Keratinocyte (primary cell): ENCODE data around the gene TPPP3. TPM values are rescaled to one million over a fixed set of nuclear protein-coding genes. Genes with fewer than 3 reads are reported as not detected.
"Not testable (repeated sequence)": the region's sequence is repeated elsewhere in the genome, so short reads cannot be mapped to it uniquely, and the experiment has no call there.

Experiments
- DNase-seq: peaks from one replicate; pipeline ENCODE4 v3.0.0-alpha.2; 2011; ENCODE audit warnings: low read depth, missing footprints, low spot score
- FAIRE-seq: peaks from 2 replicates; lab custom pipeline; 2011; peaks lifted over from hg19 to GRCh38; lab: Jason Lieb, UNC
- H2AFZ ChIP-seq: 2 replicates; pipeline ENCODE4 v1.6.0; 2012; ENCODE audit warnings: low read length, control low read depth, inconsistent platforms; ENCODE audit not compliant: control insufficient read depth
- H3K27ac ChIP-seq: 2 replicates; pipeline ENCODE4 v1.5.1; 2011; ENCODE audit warnings: low read length; ENCODE audit not compliant: control insufficient read depth, insufficient read depth
- H3K27me3 ChIP-seq: 3 replicates; pipeline ENCODE4 v1.6.0; 2011; ENCODE audit warnings: low read length; ENCODE audit not compliant: control insufficient read depth, insufficient read depth; ENCODE audit errors: extremely low read depth
- H3K36me3 ChIP-seq, 2 experiments: 2 replicates in 1 of 2; 3 replicates in 1 of 2; pipeline ENCODE4 v1.5.1; 2011; ENCODE audit warnings: low read length in 2 of 2, mild to moderate bottlenecking in 1 of 2; ENCODE audit not compliant: control insufficient read depth in 2 of 2, insufficient read depth in 2 of 2; ENCODE audit errors: extremely low read depth in 1 of 2
- H3K4me1 ChIP-seq: 3 replicates; pipeline ENCODE4 v1.5.1; 2011; ENCODE audit warnings: low read length; ENCODE audit not compliant: control insufficient read depth, insufficient read depth; ENCODE audit errors: extremely low read depth
- H3K4me2 ChIP-seq: 3 replicates; pipeline ENCODE4 v1.6.0; 2011; ENCODE audit warnings: low read depth, low read length; ENCODE audit not compliant: control insufficient read depth, insufficient read depth; ENCODE audit errors: extremely low read depth
- H3K4me3 ChIP-seq, 3 experiments: fragments of 200-600 bp in 1 of 3; sonication (generic) in 1 of 3; 2 replicates in 2 of 3; 3 replicates in 1 of 3; pipeline ENCODE4 v1.5.1; 2011 to 2016; ENCODE audit warnings: low read length in 3 of 3, mild to moderate bottlenecking in 3 of 3, control low read depth in 2 of 3, inconsistent platforms in 1 of 3, low read depth in 1 of 3, mixed read lengths in 1 of 3, mixed run types in 1 of 3, moderate library complexity in 1 of 3; ENCODE audit not compliant: control insufficient read depth in 2 of 3, insufficient read depth in 2 of 3; ENCODE audit errors: extremely low read depth in 1 of 3
- H3K79me2 ChIP-seq: 2 replicates; pipeline ENCODE4 v1.6.0; 2012; ENCODE audit warnings: low read length; ENCODE audit not compliant: control insufficient read depth, insufficient read depth
- H3K9ac ChIP-seq: 3 replicates; pipeline ENCODE4 v1.6.0; 2011; ENCODE audit warnings: low read length; ENCODE audit not compliant: control insufficient read depth, insufficient read depth; ENCODE audit errors: extremely low read depth
- H3K9me1 ChIP-seq: 3 replicates; pipeline ENCODE4 v1.6.0; 2011; ENCODE audit warnings: low read length; ENCODE audit not compliant: control insufficient read depth, insufficient read depth; ENCODE audit errors: extremely low read depth
- H3K9me3 ChIP-seq: 2 replicates; pipeline ENCODE4 v1.5.1; 2012; ENCODE audit warnings: low read depth, low read length; ENCODE audit not compliant: control insufficient read depth
- H4K20me1 ChIP-seq: 3 replicates; pipeline ENCODE4 v1.6.0; 2011; ENCODE audit warnings: low read length; ENCODE audit not compliant: control insufficient read depth, insufficient read depth; ENCODE audit errors: extremely low read depth
- EZH2 ChIP-seq: IDR thresholded peaks from one replicate; pipeline ENCODE4 v1.6.1; 2012; ENCODE audit warnings: inconsistent platforms, mild to moderate bottlenecking, low read length, moderate library complexity
- dilution Hi-C: fragments of 300-500 bp; cut with MboI; formaldehyde crosslinking; loops from one replicate; pipeline ENCODE4 v1.7.0; 2020; ENCODE audit warnings: low sequenced_read_pairs; ENCODE audit not compliant: extremely low pct_ligation_motif_present
- polyA plus RNA-seq, 5 experiments: library from polyadenylated mRNA; depleted of rRNA in 3 of 5; stranded (reverse) in 3 of 5; stranded (forward) in 1 of 5; unstranded in 1 of 5; fragments of >200 nt; gene quantifications; 1 replicate in 1 of 5; 2 replicates in 3 of 5; 3 replicates in 1 of 5; pipeline versions ENCODE4 v1.2.1 to v1.2.3, GENCODE V29; 2011 to 2012; ENCODE audit warnings: missing spikeins in 2 of 5, low read depth in 1 of 5, low replicate concordance in 1 of 5
- TF ChIP-seq, protein P1 (sequence below), 3 experiments: IDR thresholded peaks in 1 of 3; conservative IDR thresholded peaks in 1 of 3; optimal IDR thresholded peaks in 1 of 3; 2 replicates in 2 of 3; 3 replicates in 1 of 3; pipeline versions ENCODE3 to v1.5.1; 2011; ENCODE audit warnings: low read length in 3 of 3, mild to moderate bottlenecking in 3 of 3, moderate library complexity in 2 of 3, control low read depth in 1 of 3, inconsistent platforms in 1 of 3; ENCODE audit not compliant: insufficient read depth in 2 of 3; ENCODE audit errors: extremely low read depth in 1 of 3

The TPPP3 gene
- polyA plus RNA-seq, 1 donor (not counting 4 experiments of a cell fraction or from before 2014, with no cell fraction given) = 0.96 TPM

GRCh38 chr16:67357561-67357960, 35.7 kb downstream of the TPPP3 start:
- Histone ChIP-seq H3K36me3 (no peaks in the 10 kb centered on the region), H4K20me1 (no peaks in the 10 kb centered on the region), H3K9me3 (no peaks in the 10 kb centered on the region), H3K9ac (no peak overlapping the region), H3K79me2 (no peaks in the 10 kb centered on the region), H3K4me2 (no peak overlapping the region), H3K27me3 (no peaks in the 10 kb centered on the region), H3K9me1 (no peaks in the 10 kb centered on the region), H3K4me3 (no peak overlapping the region), H3K4me1 (no peaks in the 10 kb centered on the region), H2AFZ (no peak overlapping the region), H3K27ac (no peak overlapping the region)
- FAIRE-seq (no peak), DNase-seq (no peak)
- TF ChIP-seq, protein P1, sequence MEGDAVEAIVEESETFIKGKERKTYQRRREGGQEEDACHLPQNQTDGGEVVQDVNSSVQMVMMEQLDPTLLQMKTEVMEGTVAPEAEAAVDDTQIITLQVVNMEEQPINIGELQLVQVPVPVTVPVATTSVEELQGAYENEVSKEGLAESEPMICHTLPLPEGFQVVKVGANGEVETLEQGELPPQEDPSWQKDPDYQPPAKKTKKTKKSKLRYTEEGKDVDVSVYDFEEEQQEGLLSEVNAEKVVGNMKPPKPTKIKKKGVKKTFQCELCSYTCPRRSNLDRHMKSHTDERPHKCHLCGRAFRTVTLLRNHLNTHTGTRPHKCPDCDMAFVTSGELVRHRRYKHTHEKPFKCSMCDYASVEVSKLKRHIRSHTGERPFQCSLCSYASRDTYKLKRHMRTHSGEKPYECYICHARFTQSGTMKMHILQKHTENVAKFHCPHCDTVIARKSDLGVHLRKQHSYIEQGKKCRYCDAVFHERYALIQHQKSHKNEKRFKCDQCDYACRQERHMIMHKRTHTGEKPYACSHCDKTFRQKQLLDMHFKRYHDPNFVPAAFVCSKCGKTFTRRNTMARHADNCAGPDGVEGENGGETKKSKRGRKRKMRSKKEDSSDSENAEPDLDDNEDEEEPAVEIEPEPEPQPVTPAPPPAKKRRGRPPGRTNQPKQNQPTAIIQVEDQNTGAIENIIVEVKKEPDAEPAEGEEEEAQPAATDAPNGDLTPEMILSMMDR (optimal IDR thresholded peaks at IDR 0.05 in 1 of 3, IDR thresholded peaks at IDR 0.05 in 1 of 3, conservative IDR thresholded peaks at IDR 0.05 in 1 of 3; ENCODE audit: extremely low read depth in 1 of 3, insufficient read depth in 2 of 3, low read length in 3 of 3) = no peak
- TF ChIP-seq EZH2 = no peak
- dilution Hi-C loops = no loop called here

DNA sequence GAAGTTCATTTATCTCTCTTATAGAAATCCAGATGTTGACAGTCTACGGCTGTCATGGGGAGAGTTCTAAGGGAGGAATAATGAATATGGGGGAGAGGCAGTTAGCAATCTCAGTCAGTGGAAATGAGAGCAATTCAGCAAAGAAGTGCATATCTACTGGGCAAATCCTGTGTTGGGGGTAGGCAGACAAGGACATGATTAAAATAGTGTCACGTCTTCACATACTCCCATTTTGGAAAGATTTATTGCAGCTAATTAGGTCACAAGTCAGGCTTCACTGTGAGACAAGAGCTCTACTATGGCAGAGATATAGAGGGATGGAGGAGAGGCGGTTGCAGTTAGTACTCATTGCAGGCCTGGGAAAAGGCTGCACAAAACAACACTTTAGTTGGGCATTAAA, 36.9 kb downstream of the TPPP3 start:
- Histone ChIP-seq H3K27me3 (no peaks in the 10 kb centered on the region), H3K27ac (no peak overlapping the region), H3K4me2 (no peak overlapping the region), H3K9me3 (no peaks in the 10 kb centered on the region), H3K9me1 (no peaks in the 10 kb centered on the region), H3K4me3 (no peak overlapping the region), H3K36me3 (no peaks in the 10 kb centered on the region), H3K9ac (no peak overlapping the region), H3K79me2 (no peaks in the 10 kb centered on the region), H3K4me1 (no peaks in the 10 kb centered on the region), H2AFZ (no peak overlapping the region), H4K20me1 (no peaks in the 10 kb centered on the region)
- TF ChIP-seq, protein P1 (optimal IDR thresholded peaks at IDR 0.05 in 1 of 3, IDR thresholded peaks at IDR 0.05 in 1 of 3, conservative IDR thresholded peaks at IDR 0.05 in 1 of 3; ENCODE audit: extremely low read depth in 1 of 3, insufficient read depth in 2 of 3, low read length in 3 of 3) = no peak
- no peak for TF ChIP-seq EZH2
- DNase-seq (no peak), FAIRE-seq (no peak)
- dilution Hi-C loops = no loop called here

GRCh38 chr16:67352463-67352862, 40.8 kb downstream of the TPPP3 start:
- H2AFZ ChIP-seq, dilution Hi-C loops, H3K36me3 ChIP-seq: not testable (repeated sequence)

More at GRCh38 chr16:67352463-67352862, 40.8 kb downstream of the TPPP3 start:
- DNase-seq, H4K20me1 ChIP-seq, H3K4me2 ChIP-seq, H3K27me3 ChIP-seq, H3K79me2 ChIP-seq, H3K9me3 ChIP-seq, H3K9ac ChIP-seq, H3K4me3 ChIP-seq, H3K27ac ChIP-seq, H3K4me1 ChIP-seq, FAIRE-seq, H3K9me1 ChIP-seq: not testable (repeated sequence)
